NCI-H1417 treated with DMSO at 0.1 percent for 48 hours (cell line): ENCODE data around the gene EPHA7.

Experiments used
- DNase-seq: peaks from one replicate; lab custom pipeline; 2025; lab: John Stamatoyannopoulos, UW

EPHA7 gene

GRCh38 chr6:93419304-93420162, at the start of gene EPHA7:
Gene EPHA7 (minus strand): TSS chr6:93419559. CDS start chr6:93419341, 218 bp downstream.
- peak; percentile 85 for DNase-seq

- DNase-seq, result no peak
Measured at GRCh38 chr6:93468291-93468690, 48.9 kb upstream of the EPHA7 start.

GRCh38 chr6:93454533-93454932, 35.2 kb upstream of the EPHA7 start:
- DNase-seq, result no peak

GRCh38 chr6:93453956-93454355, 34.6 kb upstream of the EPHA7 start:
- no peak for DNase-seq

GRCh38 chr6:93447874-93448273, 28.5 kb upstream of the EPHA7 start:
- DNase-seq, result no peak

GRCh38 chr6:93437491-93437890, 18.1 kb upstream of the EPHA7 start:
- DNase-seq, result no peak

- no peak for DNase-seq
Measured at GRCh38 chr6:93433592-93433991, 14.2 kb upstream of the EPHA7 start.

- DNase-seq, result no peak
Measured at GRCh38 chr6:93424303-93425064, 5.1 kb upstream of the EPHA7 start.

GRCh38 chr6:93423542-93423941, 4.2 kb upstream of the EPHA7 start:
- DNase-seq, result peak; percentile 20

- no peak for DNase-seq
Measured at GRCh38 chr6:93420163-93420795, 920 bp upstream of the EPHA7 start.

- DNase-seq, result no peak
Measured at GRCh38 chr6:93418408-93419303, 703 bp downstream of the EPHA7 start.

- DNase-seq, result no peak
Measured at GRCh38 chr6:93418033-93418407, 1.3 kb downstream of the EPHA7 start.

- DNase-seq, result no peak
Measured at GRCh38 chr6:93417421-93418013, 1.8 kb downstream of the EPHA7 start.

GRCh38 chr6:93416571-93417420, 2.6 kb downstream of the EPHA7 start:
- peak; percentile 42 for DNase-seq

- DNase-seq, result no peak
Measured at GRCh38 chr6:93413190-93413589, 6.2 kb downstream of the EPHA7 start.

GRCh38 chr6:93412452-93412851, 6.9 kb downstream of the EPHA7 start:
- DNase-seq, result no peak

- DNase-seq, result no peak
Measured at GRCh38 chr6:93407186-93407585, 12.2 kb downstream of the EPHA7 start.

- DNase-seq, result no peak
Measured at GRCh38 chr6:93403390-93403789, 16.0 kb downstream of the EPHA7 start.

- no peak for DNase-seq
Measured at GRCh38 chr6:93398723-93399122, 20.6 kb downstream of the EPHA7 start.

GRCh38 chr6:93394471-93394870, 24.9 kb downstream of the EPHA7 start:
- DNase-seq, result no peak
